Measurements from ENCODE around the gene IPO9.
"Not testable (repeated sequence)": the region's sequence is repeated elsewhere in the genome, so short reads cannot be mapped to it uniquely, and the experiment has no call there.

IPO9 gene

GRCh38 chr1:201851949-201852348 lies 23.0 kb downstream of the IPO9 start:
- H3K4me3 ChIP-seq (ENCODE audit: low read depth, low read length): no peak overlapping the region
- DNase-seq (ENCODE audit: low read depth): no peak
- no peak for TF ChIP-seq CTCF (IDR thresholded peaks at IDR 0.05; ENCODE audit: insufficient read depth, low read depth, low read length, missing control alignments)

- not testable (repeated sequence) for DNase-seq (ENCODE audit: low read depth); H3K4me3 ChIP-seq (ENCODE audit: low read depth, low read length)
Observed at GRCh38 chr1:201856722-201857121, 27.8 kb downstream of the IPO9 start.

- TF ChIP-seq CTCF (IDR thresholded peaks at IDR 0.05; ENCODE audit: insufficient read depth, low read depth, low read length, missing control alignments): no peak
- no peak for DNase-seq (ENCODE audit: low read depth)
- H3K4me3 ChIP-seq (ENCODE audit: low read depth, low read length): no peak overlapping the region
Observed at GRCh38 chr1:201859424-201859823, 30.5 kb downstream of the IPO9 start.

GRCh38 chr1:201861448-201861847 lies 32.5 kb downstream of the IPO9 start:
- no peak for DNase-seq (ENCODE audit: low read depth)
- TF ChIP-seq CTCF (IDR thresholded peaks at IDR 0.05; ENCODE audit: insufficient read depth, low read depth, low read length, missing control alignments): no peak
- H3K4me3 ChIP-seq (ENCODE audit: low read depth, low read length): no peak overlapping the region

GRCh38 chr1:201870397-201870796 lies 41.4 kb downstream of the IPO9 start:
- H3K4me3 ChIP-seq (ENCODE audit: low read depth, low read length): no peak overlapping the region
- no peak for DNase-seq (ENCODE audit: low read depth)
- no peak for TF ChIP-seq CTCF (IDR thresholded peaks at IDR 0.05; ENCODE audit: insufficient read depth, low read depth, low read length, missing control alignments)

GRCh38 chr1:201874672-201875071 lies 45.7 kb downstream of the IPO9 start:
- no peak for DNase-seq (ENCODE audit: low read depth)
- no peak overlapping the region for H3K4me3 ChIP-seq (ENCODE audit: low read depth, low read length)
- no peak for TF ChIP-seq CTCF (IDR thresholded peaks at IDR 0.05; ENCODE audit: insufficient read depth, low read depth, low read length, missing control alignments)

GRCh38 chr1:201876148-201876818 lies 47.3 kb downstream of the IPO9 start:
- no peak for DNase-seq (ENCODE audit: low read depth)
- no peak for TF ChIP-seq CTCF (IDR thresholded peaks at IDR 0.05; ENCODE audit: insufficient read depth, low read depth, low read length, missing control alignments)
- H3K4me3 ChIP-seq (ENCODE audit: low read depth, low read length): no peak overlapping the region
